Left colon (tissue), 2 donors: ENCODE data around the gene MCL1. TPM values are rescaled to one million over a fixed set of nuclear protein-coding genes. Genes with fewer than 3 reads are reported as not detected.

Experiments used
- ATAC-seq: fragments of 200-7000 bp; cut with Tn5 transposase; one replicate; pipeline ENCODE4 v1.9.1; 2020; ENCODE audit warnings: mild to moderate bottlenecking, moderate library complexity
- DNase-seq, 2 donors: peaks; one replicate each; pipeline ENCODE4 v3.0.0-alpha.2; 2020
- intact Hi-C, 2 donors: fragments of 100-400 bp; cut with DNase I in 1 of 2; cut with micrococcal nuclease in 1 of 2; formaldehyde crosslinking; loops; one replicate each; pipeline versions ENCODE4 v1.11.2 to v1.14.0; 2022; cut with DNase I, micrococcal nuclease
- total RNA-seq, 2 donors: library from RNA; stranded (reverse); fragmentation: NEBNext Ultra II Directional; extraction: Animal tissue kit (Norgen Biotek cat#: 25700); gene quantifications; one replicate each; pipeline ENCODE4 v1.2.1, GENCODE V29; 2021
- donor health status: DM: no; HTN: no; CAD: no.
- donor health status: DM: yes; HTN: yes; CAD: no.

The MCL1 gene
- total RNA-seq, 2 donors from 2014 or later, result 263 TPM

DNA sequence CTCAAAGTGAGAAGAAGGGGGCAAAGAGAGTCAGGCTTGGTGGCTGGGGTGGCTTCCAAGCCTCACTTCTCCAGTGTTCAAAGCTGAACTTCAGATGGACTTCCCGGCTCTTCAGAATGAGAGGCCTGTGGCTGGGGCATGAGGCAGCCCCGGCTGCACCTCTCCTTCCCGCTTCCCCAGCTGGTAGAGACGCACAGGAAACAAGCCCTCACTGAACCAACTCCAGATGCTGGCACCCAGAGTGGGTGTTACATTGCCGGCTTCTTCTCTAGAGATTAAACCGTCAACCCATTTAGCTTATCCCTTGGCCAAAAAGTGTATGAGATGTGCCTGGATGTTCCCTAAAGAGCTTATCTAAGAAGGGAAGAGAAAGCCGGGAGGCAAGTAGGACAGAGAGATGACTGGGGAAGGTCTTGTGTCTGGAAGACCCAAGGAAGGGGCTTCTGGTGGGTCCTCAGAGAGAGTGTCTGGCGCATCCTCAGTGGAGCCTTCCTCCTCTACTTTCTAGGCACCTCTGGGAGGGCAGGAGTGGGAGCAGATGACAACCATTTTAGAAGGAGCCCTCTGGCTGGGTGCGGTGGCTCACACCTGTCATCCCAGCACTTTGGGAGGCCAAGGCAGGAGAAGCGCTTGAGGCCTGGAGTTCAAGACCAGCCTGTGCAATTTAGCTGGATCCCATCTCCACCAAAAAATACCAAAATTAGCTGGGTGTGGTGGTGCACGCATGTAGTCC, 28.2 kb downstream of the MCL1 start:
- ATAC-seq (no peak), DNase-seq (no peak)
- intact Hi-C loops, result loop anchor here in 1 of 2 donors (10.0 kb wide), 1 partner anchor 74 kb away; the partner anchor contains the start of gene ENSA

DNA sequence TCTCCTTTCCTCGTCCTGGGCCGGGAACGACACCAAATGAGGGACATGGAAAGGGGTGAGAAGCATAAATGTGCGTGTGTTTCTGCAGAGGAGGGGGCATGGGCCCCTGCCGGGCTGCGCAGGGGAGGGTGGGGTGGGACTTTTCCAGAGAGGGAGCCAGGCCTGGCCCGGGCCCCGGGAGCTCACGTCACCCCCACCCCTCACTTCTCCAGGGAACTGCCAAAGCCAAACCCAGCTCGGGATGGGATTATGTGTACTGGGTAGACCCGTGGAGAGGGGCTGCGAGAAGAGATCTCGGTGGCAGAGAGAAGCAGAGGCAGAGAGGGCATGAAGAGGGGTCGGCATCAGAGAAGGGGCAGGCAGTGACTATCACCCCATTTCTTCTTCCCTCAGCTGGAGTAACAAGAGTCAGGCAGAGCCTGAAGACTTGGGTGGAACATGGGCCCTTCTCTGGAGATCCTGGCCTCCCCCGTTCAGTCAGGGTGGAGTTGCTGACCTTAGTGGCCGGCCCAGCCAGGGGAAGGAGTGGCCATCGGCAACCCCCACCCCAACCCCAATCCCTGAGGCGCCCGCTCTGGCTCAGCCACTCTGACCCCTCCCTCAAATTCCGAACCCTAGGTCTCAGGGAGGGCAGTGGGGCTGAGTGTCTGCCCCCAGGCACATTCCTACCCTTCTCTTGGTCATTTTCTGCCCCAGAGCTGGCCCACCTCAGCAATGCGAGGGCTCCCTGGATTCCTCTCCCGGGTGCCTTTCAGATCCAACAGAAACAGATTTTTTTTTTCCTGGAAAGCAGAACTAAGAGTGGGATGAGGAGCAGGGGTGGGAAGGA, 29.0 kb downstream of the MCL1 start:
- intact Hi-C loops, result loop anchor here in 1 of 2 donors (10.0 kb wide), 1 partner anchor 74 kb away; the partner anchor contains the start of gene ENSA
- ATAC-seq (no peak), DNase-seq (no peak)

DNA sequence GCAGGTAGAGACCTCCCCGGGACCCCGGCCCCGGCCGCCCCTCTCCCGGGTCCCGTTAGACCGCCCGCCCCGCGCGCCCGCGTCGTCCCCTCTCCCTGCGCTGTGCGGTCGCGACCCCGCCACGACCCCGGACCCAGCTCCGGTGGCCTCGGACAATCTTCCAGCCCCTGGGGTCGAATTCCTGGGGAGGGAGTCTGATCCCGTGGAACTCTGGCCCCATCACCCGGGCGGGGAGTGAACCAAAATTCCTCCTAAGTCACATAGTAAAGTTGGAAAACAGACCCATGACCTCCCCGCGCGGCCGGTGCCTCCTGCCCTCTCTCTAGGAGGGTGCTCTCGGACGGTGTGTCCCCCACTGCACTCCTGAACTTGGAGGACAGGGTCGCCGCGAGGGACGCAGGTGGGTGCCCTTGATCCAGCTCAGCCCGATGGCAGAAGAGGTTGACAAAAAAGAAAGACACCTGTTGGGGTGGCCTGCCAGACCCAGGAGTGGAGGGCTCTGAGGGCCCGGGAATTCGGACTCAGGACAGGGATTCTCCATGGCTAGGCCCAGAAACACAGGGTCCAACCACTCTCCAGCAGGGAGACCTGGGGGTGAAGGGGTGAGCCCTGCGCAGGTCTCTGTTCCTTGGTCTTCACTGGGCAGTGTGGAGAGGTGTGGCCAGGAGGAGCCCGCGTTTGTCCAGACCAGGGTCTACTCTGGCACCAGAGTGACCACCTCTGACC, 29.8 kb downstream of the MCL1 start:
- ATAC-seq (peak; percentile 9), DNase-seq (no peak)
- intact Hi-C loops, result loop anchor here in 1 of 2 donors (10.0 kb wide), 1 partner anchor 75 kb away; the partner anchor contains the start of gene ENSA

DNA sequence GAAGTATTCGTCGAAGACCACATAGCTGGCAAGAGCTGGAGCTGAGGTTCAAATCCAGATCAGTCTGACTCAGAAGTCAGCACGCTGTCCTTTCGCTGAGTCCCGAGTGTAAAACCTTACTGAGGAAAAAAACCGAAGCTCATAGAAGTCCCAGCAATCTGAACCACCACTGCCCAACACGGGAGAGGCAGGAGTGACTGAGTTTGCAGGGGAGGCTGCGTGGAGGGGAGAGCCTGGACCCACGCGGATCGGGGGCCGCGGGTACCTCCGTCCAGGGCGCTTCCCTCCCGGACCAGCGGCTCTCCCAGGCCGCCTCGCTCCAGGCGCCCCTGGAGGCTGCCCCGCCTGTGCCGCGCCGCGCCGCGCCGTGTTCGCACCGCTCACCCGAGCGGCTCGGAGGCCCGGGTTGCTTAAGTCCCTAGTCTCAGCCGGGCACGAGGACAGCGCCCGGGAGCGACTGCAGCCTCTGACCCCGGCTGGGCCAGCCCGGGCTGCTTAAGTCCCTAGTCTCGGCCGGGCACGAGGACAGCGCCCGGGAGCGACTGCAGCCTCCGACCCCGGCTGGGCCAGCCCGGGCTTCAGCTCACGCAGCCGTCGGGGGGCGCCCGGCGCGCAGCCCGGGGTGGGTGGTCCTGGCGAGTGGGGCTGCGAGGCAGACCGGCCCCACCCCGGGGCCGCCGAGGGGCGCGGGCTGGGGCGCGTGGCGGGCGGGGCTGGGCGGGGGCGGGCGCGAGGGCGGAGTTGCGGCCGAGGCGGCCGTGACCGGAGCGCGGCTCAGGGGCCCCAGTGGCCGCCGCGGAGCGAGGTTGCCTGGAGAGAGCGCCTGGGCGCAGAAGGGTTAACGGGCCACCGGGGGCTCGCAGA, 30.5 kb downstream of the MCL1 start, which contains the start of gene ADAMTSL4:
ADAMTSL4 (plus strand) TSS at position 777 of the 864 bp plus-strand sequence. CDS start 2,881 bp downstream, outside the sequence.
- ATAC-seq, result peak; percentile 74

GRCh38 chr1:150548324-150548631, 31.1 kb downstream of the MCL1 start:
- ATAC-seq (no peak), DNase-seq (no peak)
- intact Hi-C loops, result no loop called here

More for the DNA sequence above, 30.5 kb downstream of the MCL1 start, which contains the start of gene ADAMTSL4:
- intact Hi-C loops, result no loop called here
- peak in 1 of 2 donors; percentile 64 for DNase-seq

DNA sequence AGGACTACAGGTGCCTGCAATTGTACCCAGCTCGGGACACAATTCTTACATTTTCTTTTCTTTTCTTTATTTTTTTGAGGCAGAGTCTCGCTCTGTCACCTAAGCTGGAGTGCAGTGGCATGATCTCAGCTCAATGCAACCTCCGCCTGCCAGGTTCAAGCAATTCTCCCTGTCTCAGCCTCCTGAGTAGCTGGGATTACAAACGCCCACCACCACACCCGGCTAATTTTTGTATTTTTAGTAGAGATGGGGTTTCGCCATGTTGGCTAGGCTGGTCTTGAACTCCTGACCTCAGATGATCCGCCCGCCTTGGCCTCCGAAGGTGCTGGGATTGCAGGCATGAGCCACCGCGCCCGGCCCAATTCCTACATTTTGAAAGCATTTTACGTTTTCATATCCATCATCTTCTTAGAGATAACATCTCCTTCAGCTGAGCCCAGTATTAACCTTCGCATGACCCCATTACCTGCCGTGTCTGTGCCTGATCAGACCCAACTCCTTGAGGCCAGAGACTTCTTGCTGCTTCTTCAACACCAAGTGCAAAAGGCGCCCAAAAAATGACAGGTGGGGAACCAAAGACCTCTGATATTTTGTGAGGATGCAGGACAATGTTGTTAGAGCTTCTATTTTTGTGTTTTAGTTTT, 33.0 kb downstream of the MCL1 start:
- ATAC-seq (no peak), DNase-seq (no peak)
- intact Hi-C loops, result no loop called here

- ATAC-seq, result no peak
- intact Hi-C loops, result no loop called here
- DNase-seq, result no peak
Observed at GRCh38 chr1:150545486-150546032, 33.9 kb downstream of the MCL1 start.

DNA sequence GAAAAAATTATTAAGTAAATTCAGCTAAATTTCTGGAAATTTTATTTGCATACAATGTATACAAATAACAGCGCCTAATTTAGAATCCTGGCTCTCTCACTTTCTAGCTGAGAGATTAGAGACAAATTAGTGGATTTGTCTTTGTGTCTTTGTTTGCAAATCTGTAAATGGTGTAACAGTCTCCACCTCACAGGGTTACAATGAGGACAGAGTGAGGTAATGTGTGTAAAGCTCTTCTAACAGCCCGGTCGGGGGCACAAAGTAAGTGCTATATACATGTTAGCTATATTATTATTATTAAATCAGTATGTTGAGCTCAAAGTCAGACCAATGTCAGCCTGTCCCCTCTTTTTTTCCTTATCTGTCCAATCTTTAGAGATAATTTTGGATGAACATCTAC, 35.2 kb downstream of the MCL1 start:
- intact Hi-C loops, result no loop called here
- DNase-seq (no peak), ATAC-seq (no peak)

DNA sequence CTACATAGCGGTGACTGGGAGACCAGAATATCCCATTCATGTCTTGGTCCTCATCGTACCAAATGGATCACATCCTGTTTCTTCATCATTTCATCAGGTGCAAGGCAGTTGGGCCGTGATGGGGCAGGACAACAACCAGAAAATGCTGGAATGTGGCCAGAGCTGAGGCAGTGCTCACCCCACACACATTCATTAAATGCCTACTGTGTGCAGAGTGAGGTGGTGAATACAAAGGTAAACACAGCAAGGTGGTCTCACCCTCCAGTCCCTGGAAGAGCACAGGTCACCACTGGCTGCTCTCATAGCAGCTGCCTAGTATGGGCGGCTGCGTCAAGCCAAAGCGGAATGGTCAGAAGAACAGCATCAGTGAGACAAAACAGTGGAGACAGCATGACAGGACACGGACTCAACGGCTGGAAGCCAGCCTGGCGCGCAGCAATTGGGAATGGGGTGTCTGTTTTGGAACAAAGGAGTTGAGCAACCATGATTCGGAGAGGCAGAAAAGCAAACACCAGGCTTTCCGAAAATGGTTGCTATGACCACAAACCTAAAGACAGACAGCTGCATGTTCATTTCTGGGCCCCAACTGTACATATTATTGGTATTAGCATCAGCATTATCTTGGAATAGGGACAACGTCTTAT, 35.8 kb downstream of the MCL1 start:
- no peak for ATAC-seq
- DNase-seq, result peak in 1 of 2 donors; percentile 37
- intact Hi-C loops, result no loop called here

DNA sequence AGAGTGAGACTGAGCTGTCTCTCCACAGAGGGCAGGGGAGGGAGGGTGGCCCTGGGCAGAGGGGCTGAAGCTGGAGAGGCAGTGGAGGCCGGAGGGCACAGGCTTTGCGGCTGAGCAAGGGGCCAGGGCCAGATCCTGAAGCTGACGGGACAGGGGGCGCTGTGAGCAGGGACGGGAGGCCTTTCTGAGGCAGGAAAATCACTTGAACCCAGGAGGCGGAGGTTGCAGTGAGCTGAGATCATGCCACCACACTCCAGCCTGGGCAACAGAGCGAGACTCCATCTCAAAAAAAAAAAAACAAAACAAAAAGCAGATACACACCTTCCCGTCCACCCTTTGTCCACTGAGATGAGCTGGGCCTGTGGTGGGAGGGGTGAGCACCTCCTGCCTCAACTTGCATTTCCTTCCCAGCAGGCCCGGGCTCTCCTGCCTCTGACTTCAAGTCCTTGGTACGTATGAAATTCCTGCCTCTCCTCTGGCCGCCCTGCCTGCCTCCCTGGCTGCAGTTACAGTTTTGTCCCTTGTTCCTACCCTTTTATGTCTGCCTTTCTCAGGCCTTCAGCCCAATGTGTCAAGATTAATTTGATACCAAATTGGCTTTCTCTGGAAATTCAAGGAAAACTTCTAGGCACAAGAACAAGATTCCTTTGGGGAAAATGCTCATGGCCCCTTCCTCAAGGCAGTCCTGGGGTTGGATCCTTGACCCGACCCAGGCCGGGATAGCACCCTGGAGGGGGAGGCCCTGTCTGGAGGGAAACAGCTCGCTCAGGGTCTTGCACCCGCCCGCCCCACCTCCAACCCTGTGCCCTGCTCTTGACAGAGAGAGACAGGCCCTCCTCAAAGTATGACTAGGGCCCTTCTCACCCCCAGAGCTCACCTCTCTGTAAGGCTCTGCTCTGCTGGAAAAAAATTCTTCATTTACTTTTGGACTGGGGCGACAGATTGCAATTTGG, 41.4 kb downstream of the MCL1 start:
- intact Hi-C loops, result loop anchor here in 1 of 2 donors (10.0 kb wide), 1 partner anchor 63 kb away; no protein-coding TSS in a partner anchor
- DNase-seq (peak in 1 of 2 donors; percentile 30), ATAC-seq (no peak)

- DNase-seq, result no peak
- no peak for ATAC-seq
- intact Hi-C loops, result loop anchor here in 1 of 2 donors (10.0 kb wide), 1 partner anchor 62 kb away; no protein-coding TSS in a partner anchor
Observed at GRCh38 chr1:150536836-150537731, 42.3 kb downstream of the MCL1 start.

- intact Hi-C loops, result loop anchor here in 1 of 2 donors (10.0 kb wide), 1 partner anchor 61 kb away; no protein-coding TSS in a partner anchor
- ATAC-seq (no peak), DNase-seq (no peak)
Observed at GRCh38 chr1:150535511-150536287, 43.7 kb downstream of the MCL1 start.

GRCh38 chr1:150534002-150534401, 45.4 kb downstream of the MCL1 start:
- DNase-seq (no peak), ATAC-seq (peak; percentile 2)
- intact Hi-C loops, result loop anchor here in 1 of 2 donors (10.0 kb wide), 1 partner anchor 59 kb away; no protein-coding TSS in a partner anchor

- ATAC-seq (no peak), DNase-seq (no peak)
- intact Hi-C loops, result loop anchor here in 1 of 2 donors (10.0 kb wide), 1 partner anchor 58 kb away; no protein-coding TSS in a partner anchor
Observed at GRCh38 chr1:150532860-150533259, 46.5 kb downstream of the MCL1 start.
